GM19023 (cell line): ENCODE measurements around the gene CNRIP1.

ENCODE experiments used
- ATAC-seq: cut with Tn5 transposase; IDR thresholded peaks from one replicate; pipeline ENCODE4 v1.9.1; 2021; ENCODE audit warnings: mild to moderate bottlenecking, moderate library complexity; ENCODE audit not compliant: unreplicated experiment

Gene CNRIP1

GRCh38 chr2:68252400-68253218, 67.1 kb downstream of the CNRIP1 start, which contains the start of gene PPP3R1:
Gene PPP3R1, minus strand, starts transcription at chr2:68252532. Its CDS starts 405 bp downstream, at chr2:68252127.
- ATAC-seq = peak; percentile 87

DNA sequence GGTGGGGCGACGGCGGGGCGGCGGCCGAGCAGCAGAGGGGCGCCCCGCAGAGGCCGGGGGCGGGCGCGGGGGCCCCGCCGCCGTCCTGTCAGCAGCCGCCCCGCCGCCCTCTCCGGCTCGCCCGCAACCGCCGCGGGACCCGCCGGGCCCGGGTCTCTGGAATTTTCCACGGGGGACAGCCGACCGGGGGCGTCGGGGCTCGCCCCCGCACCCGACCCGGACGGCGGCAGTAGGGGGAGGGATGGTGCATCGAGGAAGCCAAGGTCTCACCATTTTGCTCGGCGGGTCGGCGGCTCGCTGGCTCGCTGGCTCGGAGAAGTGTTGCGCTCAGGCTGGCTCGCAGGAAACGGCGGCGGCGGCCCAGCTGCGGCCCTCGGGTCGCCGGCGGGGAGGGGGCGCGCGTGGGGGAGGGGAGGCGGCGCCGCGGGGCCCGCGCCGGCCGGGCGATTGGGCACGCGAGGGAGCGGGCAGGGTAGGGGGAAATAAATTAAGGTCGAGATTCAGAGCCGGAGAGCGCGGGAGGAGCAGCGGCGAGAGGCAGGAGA, 67.8 kb downstream of the CNRIP1 start:
- peak; percentile 12 for ATAC-seq

- peak; percentile 47 for ATAC-seq
Observed at GRCh38 chr2:68251187-68251854, 68.4 kb downstream of the CNRIP1 start.

DNA sequence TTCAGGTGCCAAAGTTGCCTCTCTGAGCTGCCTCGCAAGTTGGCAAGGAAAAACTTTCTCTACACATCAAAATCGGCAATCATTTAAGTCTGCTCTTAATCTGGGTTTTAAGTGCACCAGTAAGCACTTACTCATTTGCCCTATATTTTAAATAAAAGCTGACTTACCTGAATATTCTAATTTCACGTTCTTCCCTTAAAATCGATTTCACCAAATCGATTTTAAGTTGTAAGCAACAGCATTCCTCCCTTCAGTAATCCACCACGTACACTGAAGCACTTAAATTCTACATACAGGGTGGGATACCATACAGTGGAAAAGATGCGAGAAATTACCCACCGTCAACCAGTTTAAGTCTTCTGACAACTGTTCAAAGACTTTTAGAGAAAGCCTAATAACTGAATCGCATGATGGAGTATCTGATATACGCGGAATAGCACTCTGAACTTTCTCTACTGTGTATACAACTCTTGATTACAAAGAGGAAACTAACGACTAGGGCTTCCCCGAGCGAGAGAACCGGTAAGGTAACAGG, 69.0 kb downstream of the CNRIP1 start:
- ATAC-seq = no peak

DNA sequence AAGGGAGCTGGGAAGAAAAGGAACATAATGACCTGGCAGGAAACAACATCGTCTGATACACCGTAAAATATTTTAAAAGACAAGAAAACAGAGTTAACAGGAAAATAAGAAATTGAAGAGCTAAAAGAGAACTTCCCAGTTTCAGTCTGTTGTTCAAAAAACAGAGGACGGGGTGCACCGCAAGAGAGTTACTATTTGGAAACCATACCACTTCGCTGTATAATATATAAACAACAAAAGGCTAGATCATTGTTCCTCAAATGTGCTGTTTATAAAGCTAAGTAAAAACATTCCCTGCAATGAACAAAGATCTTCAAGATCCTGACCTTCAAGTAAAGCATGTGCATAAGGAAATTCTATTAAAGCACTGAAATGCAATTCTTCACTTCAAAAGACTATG, 69.6 kb downstream of the CNRIP1 start:
- ATAC-seq = no peak

- no peak for ATAC-seq
Observed at GRCh38 chr2:68248806-68249205, 70.9 kb downstream of the CNRIP1 start.

- ATAC-seq = no peak
Observed at GRCh38 chr2:68248361-68248760, 71.4 kb downstream of the CNRIP1 start.

DNA sequence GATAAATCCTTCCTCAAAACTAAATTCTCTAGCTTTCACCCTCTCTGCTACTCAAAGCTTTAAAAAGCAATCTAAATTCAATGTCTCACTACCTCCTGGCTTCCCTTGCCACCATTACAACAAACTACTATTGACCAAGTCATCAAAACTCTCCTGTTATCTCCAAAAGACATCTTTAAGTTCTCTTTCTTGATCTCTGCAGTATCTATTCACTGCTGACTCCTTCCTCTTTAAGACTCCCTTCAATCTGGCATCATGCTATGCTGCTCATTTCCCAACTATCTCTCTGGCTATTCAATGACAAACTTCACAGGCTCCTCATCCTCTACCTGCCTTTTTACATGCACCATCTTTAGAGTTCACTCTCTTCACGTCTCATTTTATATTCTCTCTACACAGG, 73.4 kb downstream of the CNRIP1 start:
- no peak for ATAC-seq

DNA sequence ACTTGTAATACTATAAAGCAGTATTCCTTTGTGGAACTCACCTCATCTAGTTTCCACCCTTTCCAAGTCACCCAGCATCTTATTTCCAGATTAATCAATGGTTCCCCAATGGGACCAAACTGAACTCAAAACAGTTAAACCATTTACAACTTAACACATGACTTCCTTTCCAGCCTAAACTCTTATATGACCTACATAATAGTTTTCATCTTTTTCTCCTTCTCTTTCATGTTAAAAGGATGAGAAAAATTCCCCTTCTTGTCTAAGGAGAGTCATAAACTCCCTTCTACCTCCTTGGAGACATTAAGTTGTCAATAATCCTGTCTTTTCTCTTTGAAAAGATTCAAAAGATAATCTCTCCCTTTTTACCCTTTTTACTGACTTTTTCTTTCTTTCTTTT, 74.1 kb downstream of the CNRIP1 start:
- ATAC-seq = no peak

GRCh38 chr2:68245066-68245465, 74.7 kb downstream of the CNRIP1 start:
- no peak for ATAC-seq

GRCh38 chr2:68244456-68244855, 75.3 kb downstream of the CNRIP1 start:
- no peak for ATAC-seq
